ENCODE data around the gene PRDM8.
"Not testable (repeated sequence)": the region's sequence is repeated elsewhere in the genome, so short reads cannot be mapped to it uniquely, and the experiment has no call there.

The PRDM8 gene

DNA sequence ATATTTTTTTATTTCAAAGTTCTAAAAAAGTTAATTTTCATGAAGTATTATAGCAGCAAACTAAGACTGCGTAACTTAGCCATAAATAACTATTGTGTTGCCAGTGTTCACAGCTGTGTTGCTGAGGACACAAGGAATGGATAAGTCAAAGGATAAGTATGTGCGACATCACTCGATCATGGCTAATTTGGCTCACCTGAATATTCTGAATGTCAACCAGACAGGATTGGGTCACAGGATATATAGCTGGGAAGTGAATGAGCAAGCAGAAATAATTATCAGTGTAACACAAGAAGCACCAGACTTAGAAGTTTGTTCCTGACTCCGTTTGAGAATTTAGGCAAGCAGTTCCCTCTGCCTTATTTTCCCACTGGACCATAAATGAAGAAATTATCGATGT is 33.9 kb downstream of the PRDM8 start:
- DNase-seq: no peak

DNA sequence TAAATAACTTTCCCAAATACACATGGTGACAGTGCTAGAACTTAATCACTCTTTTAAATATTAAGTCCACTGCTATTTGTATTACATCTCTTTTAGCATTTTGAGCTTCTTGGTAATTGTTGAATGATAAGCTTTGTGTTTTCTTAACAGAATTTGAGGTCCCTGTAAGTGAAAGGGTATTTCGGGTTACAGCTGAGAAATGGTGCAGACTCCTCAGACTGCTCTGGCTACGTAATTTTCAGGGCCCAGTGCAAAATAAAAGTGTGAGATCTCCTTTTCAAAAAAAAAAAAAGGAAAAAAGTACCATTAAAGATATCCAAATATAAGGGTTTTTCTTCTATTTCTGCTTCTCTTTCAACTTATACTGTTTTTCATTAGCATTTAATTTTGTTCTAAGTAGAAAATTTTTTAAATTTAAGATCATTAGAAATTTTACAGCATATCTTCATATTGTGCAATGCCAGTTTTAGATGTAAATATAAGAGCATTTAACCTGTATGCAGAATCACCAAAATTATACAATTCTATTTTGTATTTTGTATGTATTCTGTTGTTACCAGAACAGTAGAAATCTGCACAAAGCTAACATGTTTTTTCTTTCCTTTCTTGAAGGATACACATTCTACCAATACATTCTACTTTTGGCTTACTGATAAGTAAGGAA is 35.5 kb downstream of the PRDM8 start:
- DNase-seq: no peak

- DNase-seq: no peak
Observed at GRCh38 chr4:80233390-80233789, 36.1 kb downstream of the PRDM8 start.

GRCh38 chr4:80235451-80235850 is 38.1 kb downstream of the PRDM8 start:
- no peak for DNase-seq

GRCh38 chr4:80237992-80238391 is 40.7 kb downstream of the PRDM8 start:
- DNase-seq: no peak

GRCh38 chr4:80239480-80240150 is 42.3 kb downstream of the PRDM8 start:
- DNase-seq: no peak

DNA sequence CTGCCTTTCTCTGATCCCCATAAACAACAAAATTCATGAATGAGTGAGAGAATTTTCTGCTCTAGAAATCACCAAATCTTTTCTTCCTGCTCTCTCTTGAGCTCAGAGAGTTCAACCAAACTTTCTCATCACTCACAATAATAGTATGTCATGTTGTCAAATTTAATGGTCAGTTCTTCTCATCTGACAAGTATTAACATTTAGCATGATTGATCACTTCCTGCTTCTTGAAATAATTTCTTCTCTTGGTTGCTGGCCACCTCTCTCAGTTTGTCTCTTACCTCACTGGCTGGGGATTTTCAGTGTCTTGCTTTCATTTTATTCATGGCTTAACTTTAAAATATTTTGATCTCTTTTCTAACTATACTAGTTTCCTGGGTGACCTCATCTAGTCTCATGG is 43.7 kb downstream of the PRDM8 start:
- DNase-seq: no peak

DNA sequence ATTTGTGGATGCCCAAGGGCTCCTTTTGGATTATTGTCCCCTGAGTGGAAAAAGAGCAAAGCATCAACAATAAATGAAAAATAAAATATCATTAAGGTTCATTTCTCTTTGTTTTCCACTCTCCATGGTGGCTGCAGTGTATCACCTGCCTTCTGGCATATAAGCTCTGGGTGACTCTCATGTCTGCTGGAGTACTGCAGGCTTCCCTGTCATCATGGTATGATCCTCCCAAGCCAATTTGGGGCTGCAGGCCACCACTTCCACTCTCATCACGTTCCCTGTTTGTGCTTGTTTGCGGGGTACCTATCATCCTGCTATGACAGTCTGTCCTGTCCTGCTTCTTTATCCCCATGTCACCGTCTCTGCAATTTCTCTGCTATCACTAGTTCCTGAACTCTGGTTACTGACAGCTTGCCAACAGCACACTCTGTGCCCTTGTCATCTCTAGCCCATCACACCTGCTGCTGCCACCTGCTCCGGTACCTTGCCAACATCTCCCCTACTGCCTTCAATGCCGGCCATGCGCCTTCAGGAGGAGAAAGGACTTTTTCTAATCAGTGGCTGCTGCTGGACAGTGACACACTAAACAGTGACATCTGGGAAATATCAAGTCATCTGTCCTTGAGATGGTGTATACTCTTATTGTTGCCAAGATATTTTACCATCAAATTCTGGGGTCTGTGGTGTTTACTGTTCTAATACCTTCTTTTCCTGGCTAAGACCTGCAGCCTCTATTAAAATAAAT is 46.1 kb downstream of the PRDM8 start:
- DNase-seq: no peak

DNA sequence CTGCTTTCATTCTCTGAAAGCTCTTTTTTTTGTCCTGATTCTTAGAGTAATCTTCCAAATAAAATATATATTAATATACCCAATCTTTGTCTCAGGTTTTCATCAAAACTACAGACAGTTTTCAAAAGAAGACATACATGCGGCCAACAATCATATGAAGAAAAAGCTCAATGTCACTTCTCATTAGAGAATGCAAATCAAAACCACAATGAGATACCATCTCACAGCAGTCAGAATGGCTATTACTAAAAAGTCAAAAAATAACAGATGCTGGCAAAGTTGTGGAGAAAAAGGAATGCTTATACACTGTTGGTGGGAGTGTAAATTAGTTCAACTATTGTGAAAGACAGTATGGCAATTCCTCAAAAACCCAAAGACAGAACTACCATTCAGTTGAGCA is 50.2 kb downstream of the PRDM8 start:
- not testable (repeated sequence) for DNase-seq

GRCh38 chr4:80249144-80249543 is 51.8 kb downstream of the PRDM8 start:
- DNase-seq: no peak

DNA sequence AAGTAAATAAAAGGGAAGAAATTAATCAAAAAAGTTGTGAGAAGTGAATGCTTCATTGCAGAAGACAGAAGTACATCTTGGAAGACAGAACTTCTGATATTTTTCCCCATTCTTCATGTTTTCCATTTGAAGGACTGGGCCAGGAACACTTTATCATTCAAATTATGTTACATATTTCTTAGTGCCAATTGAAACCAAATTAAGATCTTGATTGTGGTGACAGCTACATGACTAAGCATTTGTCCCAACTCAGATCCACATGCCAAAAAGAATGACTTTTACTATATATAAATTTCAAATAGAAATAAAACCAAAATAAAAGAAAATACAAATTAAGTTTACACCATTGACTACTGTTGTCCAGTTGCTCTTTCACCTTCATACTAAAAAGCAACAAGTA is 55.1 kb downstream of the PRDM8 start:
- DNase-seq: no peak

GRCh38 chr4:80252953-80253352 is 55.6 kb downstream of the PRDM8 start:
- no peak for DNase-seq

GRCh38 chr4:80253510-80253909 is 56.2 kb downstream of the PRDM8 start:
- no peak for DNase-seq

Data from CD4-positive, alpha-beta T cell treated with Interleukin-17A for 1 hour (primary cell).